ENCODE measurements around the gene CDCA4. TPM values are rescaled to one million over a fixed set of nuclear protein-coding genes. Genes with fewer than 3 reads are reported as not detected.

Gene CDCA4
- total and polyA plus RNA-seq, 2 donors = 10.7 to 28.5 TPM

GRCh38 chr14:104991896-104992230, 29.0 kb downstream of the CDCA4 start:
- WGBS = 99% methylated on average over 34 of the region's 34 CpGs
- no peak overlapping the region for H3K27ac ChIP-seq (ENCODE audit: low read depth in 1 of 2, low read length in 1 of 2)
- H3K9me3 ChIP-seq (ENCODE audit: control insufficient read depth in 2 of 2, insufficient read depth in 1 of 2, low read length in 1 of 2) = no peaks in the 10 kb centered on the region
- H3K4me1 ChIP-seq (ENCODE audit: control insufficient read depth in 2 of 2, insufficient read depth in 2 of 2, low read length in 2 of 2) = no peaks in the 10 kb centered on the region
- no peak overlapping the region for H3K4me3 ChIP-seq (ENCODE audit: low read length in 2 of 2)
- H3K27me3 ChIP-seq (ENCODE audit: control insufficient read depth in 2 of 2, insufficient read depth in 1 of 2, low read length in 1 of 2) = peaks cover 0 to 5% of the 10 kb centered on the region in 2 donors
- no peaks in the 10 kb centered on the region for H3K36me3 ChIP-seq (ENCODE audit: control insufficient read depth in 2 of 2, insufficient read depth in 2 of 2, low read length in 1 of 2)
- no peak for DNase-seq (ENCODE audit: low read depth in 6 of 9, low spot score in 9 of 9)

- Histone ChIP-seq H3K9me3 (ENCODE audit: control insufficient read depth in 2 of 2, insufficient read depth in 1 of 2, low read length in 1 of 2) (peaks cover 0 to 2% of the 10 kb centered on the region in 2 donors), H3K4me3 (ENCODE audit: low read length in 2 of 2) (no peak overlapping the region), H3K36me3 (ENCODE audit: control insufficient read depth in 2 of 2, insufficient read depth in 2 of 2, low read length in 1 of 2) (no peaks in the 10 kb centered on the region), H3K27ac (ENCODE audit: low read depth in 1 of 2, low read length in 1 of 2) (no peak overlapping the region), H3K4me1 (ENCODE audit: control insufficient read depth in 2 of 2, insufficient read depth in 2 of 2, low read length in 2 of 2) (peaks cover 3 to 6% of the 10 kb centered on the region in 2 donors), H3K27me3 (ENCODE audit: control insufficient read depth in 2 of 2, insufficient read depth in 1 of 2, low read length in 1 of 2) (peaks cover 7 to 16% of the 10 kb centered on the region in 2 donors)
- 98% methylated on average over 7 of the region's 7 CpGs for WGBS
- no peak for DNase-seq (ENCODE audit: low read depth in 6 of 9, low spot score in 9 of 9)
These were observed 31.0 kb downstream of the CDCA4 start for GRCh38 chr14:104989951-104990303.

GRCh38 chr14:104989236-104989950, 31.5 kb downstream of the CDCA4 start:
- Histone ChIP-seq H3K27me3 (ENCODE audit: control insufficient read depth in 2 of 2, insufficient read depth in 1 of 2, low read length in 1 of 2) (peaks cover 7 to 16% of the 10 kb centered on the region in 2 donors), H3K4me3 (ENCODE audit: low read length in 2 of 2) (no peak overlapping the region), H3K9me3 (ENCODE audit: control insufficient read depth in 2 of 2, insufficient read depth in 1 of 2, low read length in 1 of 2) (peaks cover 0 to 2% of the 10 kb centered on the region in 2 donors), H3K4me1 (ENCODE audit: control insufficient read depth in 2 of 2, insufficient read depth in 2 of 2, low read length in 2 of 2) (peaks cover 3 to 6% of the 10 kb centered on the region in 2 donors), H3K27ac (ENCODE audit: low read depth in 1 of 2, low read length in 1 of 2) (no peak overlapping the region), H3K36me3 (ENCODE audit: control insufficient read depth in 2 of 2, insufficient read depth in 2 of 2, low read length in 1 of 2) (no peaks in the 10 kb centered on the region)
- WGBS = 94% methylated on average over 16 of the region's 16 CpGs
- no peak for DNase-seq (ENCODE audit: low read depth in 6 of 9, low spot score in 9 of 9)

GRCh38 chr14:104986487-104987164, 34.3 kb downstream of the CDCA4 start:
- Histone ChIP-seq H3K4me1 (ENCODE audit: control insufficient read depth in 2 of 2, insufficient read depth in 2 of 2, low read length in 2 of 2) (peaks cover 3 to 6% of the 10 kb centered on the region in 2 donors), H3K27me3 (ENCODE audit: control insufficient read depth in 2 of 2, insufficient read depth in 1 of 2, low read length in 1 of 2) (peaks cover 9 to 25% of the 10 kb centered on the region in 2 donors), H3K9me3 (ENCODE audit: control insufficient read depth in 2 of 2, insufficient read depth in 1 of 2, low read length in 1 of 2) (peaks cover 0 to 2% of the 10 kb centered on the region in 2 donors), H3K36me3 (ENCODE audit: control insufficient read depth in 2 of 2, insufficient read depth in 2 of 2, low read length in 1 of 2) (no peaks in the 10 kb centered on the region), H3K4me3 (ENCODE audit: low read length in 2 of 2) (peak overlapping the region in 1 of 2 donors; percentile 45), H3K27ac (ENCODE audit: low read depth in 1 of 2, low read length in 1 of 2) (no peak overlapping the region)
- no peak for DNase-seq (ENCODE audit: low read depth in 6 of 9, low spot score in 9 of 9)
- 76% methylated on average over 19 of the region's 19 CpGs for WGBS

- Histone ChIP-seq H3K4me1 (ENCODE audit: control insufficient read depth in 2 of 2, insufficient read depth in 2 of 2, low read length in 2 of 2) (peaks cover 3 to 6% of the 10 kb centered on the region in 2 donors), H3K27me3 (ENCODE audit: control insufficient read depth in 2 of 2, insufficient read depth in 1 of 2, low read length in 1 of 2) (peaks cover 9 to 30% of the 10 kb centered on the region in 2 donors), H3K27ac (ENCODE audit: low read depth in 1 of 2, low read length in 1 of 2) (peak within 1 kb of the TSS in 1 of 2 donors; percentile 27), H3K36me3 (ENCODE audit: control insufficient read depth in 2 of 2, insufficient read depth in 2 of 2, low read length in 1 of 2) (no peaks in the 10 kb centered on the region), H3K9me3 (ENCODE audit: control insufficient read depth in 2 of 2, insufficient read depth in 1 of 2, low read length in 1 of 2) (peaks cover 0 to 2% of the 10 kb centered on the region in 2 donors), H3K4me3 (ENCODE audit: low read length in 2 of 2) (peak within 1 kb of the TSS; percentile 45 to 70)
- 4% methylated on average over 77 of the region's 77 CpGs for WGBS
- DNase-seq (ENCODE audit: low read depth in 6 of 9, low spot score in 9 of 9) = peak; percentile 59 to 95 (median 84)
These were observed 35.0 kb downstream of the CDCA4 start, which contains the start of gene CLBA1 for GRCh38 chr14:104985675-104986486. TSS of gene CLBA1 (plus strand) at chr14:104985788. CDS start at chr14:104986432, 644 bp downstream.

GRCh38 chr14:104984056-104984894, 36.6 kb downstream of the CDCA4 start:
- DNase-seq (ENCODE audit: low read depth in 6 of 9, low spot score in 9 of 9) = no peak
- H3K36me3 ChIP-seq (ENCODE audit: control insufficient read depth in 2 of 2, insufficient read depth in 2 of 2, low read length in 1 of 2) = no peaks in the 10 kb centered on the region
- H3K27ac ChIP-seq (ENCODE audit: low read depth in 1 of 2, low read length in 1 of 2) = no peak overlapping the region
- 96% methylated on average over 15 of the region's 15 CpGs for WGBS
- peaks cover 0 to 2% of the 10 kb centered on the region in 2 donors for H3K9me3 ChIP-seq (ENCODE audit: control insufficient read depth in 2 of 2, insufficient read depth in 1 of 2, low read length in 1 of 2)
- H3K27me3 ChIP-seq (ENCODE audit: control insufficient read depth in 2 of 2, insufficient read depth in 1 of 2, low read length in 1 of 2) = peaks cover 17 to 46% of the 10 kb centered on the region in 2 donors
- peaks cover 3 to 6% of the 10 kb centered on the region in 2 donors for H3K4me1 ChIP-seq (ENCODE audit: control insufficient read depth in 2 of 2, insufficient read depth in 2 of 2, low read length in 2 of 2)
- H3K4me3 ChIP-seq (ENCODE audit: low read length in 2 of 2) = no peak overlapping the region

GRCh38 chr14:104983231-104983721, 37.6 kb downstream of the CDCA4 start:
- no peak for DNase-seq (ENCODE audit: low read depth in 6 of 9, low spot score in 9 of 9)
- Histone ChIP-seq H3K4me1 (ENCODE audit: control insufficient read depth in 2 of 2, insufficient read depth in 2 of 2, low read length in 2 of 2) (peaks cover 3 to 9% of the 10 kb centered on the region in 2 donors), H3K36me3 (ENCODE audit: control insufficient read depth in 2 of 2, insufficient read depth in 2 of 2, low read length in 1 of 2) (no peaks in the 10 kb centered on the region), H3K27ac (ENCODE audit: low read depth in 1 of 2, low read length in 1 of 2) (no peak overlapping the region), H3K9me3 (ENCODE audit: control insufficient read depth in 2 of 2, insufficient read depth in 1 of 2, low read length in 1 of 2) (peaks cover 0 to 2% of the 10 kb centered on the region in 2 donors), H3K4me3 (ENCODE audit: low read length in 2 of 2) (no peak overlapping the region), H3K27me3 (ENCODE audit: control insufficient read depth in 2 of 2, insufficient read depth in 1 of 2, low read length in 1 of 2) (peaks cover 25 to 56% of the 10 kb centered on the region in 2 donors)
- WGBS = 85% methylated on average over 12 of the region's 12 CpGs

GRCh38 chr14:104982548-104983230, 38.2 kb downstream of the CDCA4 start:
- H3K4me1 ChIP-seq (ENCODE audit: control insufficient read depth in 2 of 2, insufficient read depth in 2 of 2, low read length in 2 of 2) = peaks cover 3 to 11% of the 10 kb centered on the region in 2 donors
- no peak for DNase-seq (ENCODE audit: low read depth in 6 of 9, low spot score in 9 of 9)
- H3K36me3 ChIP-seq (ENCODE audit: control insufficient read depth in 2 of 2, insufficient read depth in 2 of 2, low read length in 1 of 2) = no peaks in the 10 kb centered on the region
- H3K9me3 ChIP-seq (ENCODE audit: control insufficient read depth in 2 of 2, insufficient read depth in 1 of 2, low read length in 1 of 2) = peaks cover 0 to 2% of the 10 kb centered on the region in 2 donors
- H3K27ac ChIP-seq (ENCODE audit: low read depth in 1 of 2, low read length in 1 of 2) = no peak overlapping the region
- H3K4me3 ChIP-seq (ENCODE audit: low read length in 2 of 2) = no peak overlapping the region
- WGBS = 89% methylated on average over 10 of the region's 10 CpGs
- peaks cover 31 to 60% of the 10 kb centered on the region in 2 donors for H3K27me3 ChIP-seq (ENCODE audit: control insufficient read depth in 2 of 2, insufficient read depth in 1 of 2, low read length in 1 of 2)
